OCI-LY7 (cell line): ENCODE measurements around the gene RPS6KA2. TPM values are rescaled to one million over a fixed set of nuclear protein-coding genes. Genes with fewer than 3 reads are reported as not detected.

Experiments
- BruUV-seq: library from RNA; stranded (reverse); fragments of 400-500 nt; replicated peaks from 2 replicates; lab custom pipeline; 2021; lab: Mats Ljungman, UMichigan
- CTCF ChIA-PET: fragments of 300-600 bp; sonication (Branson Sonifier 250); formaldehyde crosslinking; loops from one replicate; lab custom pipeline; 2022; ENCODE audit warnings: antibody characterized with exemption; ENCODE audit not compliant: unreplicated experiment; lab: Charles Lee
- POLR2A ChIA-PET: fragments of 300-600 bp; sonication (Branson Sonifier 250); formaldehyde crosslinking; loops from one replicate; lab custom pipeline; 2022; ENCODE audit warnings: antibody characterized with exemption; lab: Charles Lee
- DNase-seq: peaks from one replicate; pipeline ENCODE4 v3.0.0-alpha.2; 2015; ENCODE audit warnings: low spot score
- H2AFZ ChIP-seq: fragments of 200-600 bp; sonication (generic), shearing (Covaris generic); 2 replicates; pipeline ENCODE4 v1.6.1; 2014; ENCODE audit warnings: mild to moderate bottlenecking, antibody characterized with exemption, low read length, moderate library complexity
- H3K27ac ChIP-seq: fragments of 200-600 bp; sonication (generic); 2 replicates; pipeline ENCODE4 v1.5.1; 2014; ENCODE audit warnings: mixed run types, low read depth, mild to moderate bottlenecking, moderate library complexity, low read length, inconsistent platforms; ENCODE audit not compliant: poor library complexity, severe bottlenecking
- H3K36me3 ChIP-seq: fragments of 200-600 bp; sonication (generic); 2 replicates; pipeline ENCODE4 v1.6.1; 2014; ENCODE audit warnings: mild to moderate bottlenecking, antibody characterized with exemption, low read length, moderate library complexity, mixed read lengths; ENCODE audit not compliant: insufficient read depth
- H3K4me1 ChIP-seq: fragments of 200-600 bp; sonication (generic); 2 replicates; pipeline ENCODE4 v1.5.1; 2014; ENCODE audit warnings: mild to moderate bottlenecking, low read length; ENCODE audit not compliant: insufficient read depth, poor library complexity, severe bottlenecking
- H3K4me2 ChIP-seq: fragments of 200-600 bp; sonication (generic); 2 replicates; pipeline ENCODE4 v1.6.1; 2014; ENCODE audit warnings: mild to moderate bottlenecking, low read length
- H3K4me3 ChIP-seq: fragments of 200-600 bp; sonication (generic); 2 replicates; pipeline ENCODE4 v1.5.1; 2014; ENCODE audit warnings: mild to moderate bottlenecking, low read depth, low read length; ENCODE audit not compliant: poor library complexity, severe bottlenecking
- H3K79me2 ChIP-seq: fragments of 200-600 bp; sonication (generic); 2 replicates; pipeline ENCODE4 v1.6.1; 2016; ENCODE audit warnings: low read depth, mild to moderate bottlenecking, low read length, moderate library complexity, mixed read lengths; ENCODE audit not compliant: insufficient read depth
- H3K9me2 ChIP-seq: fragments of 200-600 bp; sonication (generic); 2 replicates; pipeline ENCODE4 v1.6.1; 2016; ENCODE audit warnings: mild to moderate bottlenecking, low read length, mixed read lengths; ENCODE audit not compliant: insufficient read depth
- H3K9me3 ChIP-seq: fragments of 200-600 bp; sonication (generic); 2 replicates; pipeline ENCODE4 v1.6.1; 2014; ENCODE audit warnings: mild to moderate bottlenecking, mixed run types, low read length, mixed read lengths
- H4K20me1 ChIP-seq: fragments of 200-600 bp; sonication (generic); 2 replicates; pipeline ENCODE4 v1.6.1; 2014; ENCODE audit warnings: mild to moderate bottlenecking, antibody characterized with exemption, low read length, moderate library complexity, mixed read lengths; ENCODE audit not compliant: insufficient read depth
- CTCF ChIP-seq: fragments of 200-600 bp; sonication (generic); conservative IDR thresholded peaks from 2 replicates; pipeline ENCODE4 v1.5.1; 2014; ENCODE audit warnings: mild to moderate bottlenecking, antibody characterized with exemption, low read length, moderate library complexity, mixed read lengths
- EZH2phosphoT487 ChIP-seq: fragments of 200-600 bp; sonication (generic); IDR thresholded peaks from 2 replicates; pipeline ENCODE4 v1.6.1; 2018; ENCODE audit warnings: low read depth, borderline replicate concordance, mild to moderate bottlenecking, mixed run types, antibody characterized with exemption, low read length, moderate library complexity, mixed read lengths
- intact Hi-C: fragments of 100-400 bp; cut with micrococcal nuclease; formaldehyde crosslinking; loops from one replicate; pipeline ENCODE4 v1.10.0; 2022; ENCODE audit not compliant: unreplicated experiment
- total RNA-seq, 2 experiments: library from RNA; depleted of rRNA in 1 of 2; stranded (reverse); fragments of >200 nt in 1 of 2; shearing (Covaris generic) in 1 of 2; gene quantifications; 2 replicates each; pipeline ENCODE4 v1.2.3, GENCODE V29; 2014 to 2022

Gene RPS6KA2
- total RNA-seq, 2 experiments from 2014 or later: 0.69 to 1.9 TPM

GRCh38 chr6:166459272-166459671 lies 167.8 kb downstream of the RPS6KA2 start:
- no peaks in the 10 kb centered on the region for H3K36me3 ChIP-seq
- H3K4me1 ChIP-seq: peaks cover 33% of the 10 kb centered on the region
- H3K27ac ChIP-seq: no peak overlapping the region
- no peak overlapping the region for H3K4me3 ChIP-seq
- CTCF ChIA-PET: no interaction called here
- no peak overlapping the region for H2AFZ ChIP-seq
- no peaks in the 10 kb centered on the region for H3K9me3 ChIP-seq
- H4K20me1 ChIP-seq: no peaks in the 10 kb centered on the region
- no peaks in the 10 kb centered on the region for H3K79me2 ChIP-seq
- intact Hi-C loops: no loop called here
- TF ChIP-seq CTCF (no peak), EZH2phosphoT487 (no peak)
- POLR2A ChIA-PET: no interaction called here
- no peak for DNase-seq
- no peaks in the 10 kb centered on the region for H3K9me2 ChIP-seq
- no TSS peak for BruUV-seq
- H3K4me2 ChIP-seq: no peak overlapping the region

GRCh38 chr6:166456395-166457156 lies 170.5 kb downstream of the RPS6KA2 start:
- TF ChIP-seq EZH2phosphoT487 (no peak), CTCF (peak; percentile 73)
- Histone ChIP-seq H3K79me2 (no peaks in the 10 kb centered on the region), H3K27ac (no peak overlapping the region), H3K36me3 (no peaks in the 10 kb centered on the region), H3K4me2 (no peak overlapping the region), H3K9me2 (no peaks in the 10 kb centered on the region), H4K20me1 (no peaks in the 10 kb centered on the region), H3K9me3 (no peaks in the 10 kb centered on the region), H2AFZ (no peak overlapping the region), H3K4me1 (peaks cover 12% of the 10 kb centered on the region), H3K4me3 (no peak overlapping the region)
- intact Hi-C loops: no loop called here
- no TSS peak for BruUV-seq
- DNase-seq: peak; percentile 46
- POLR2A ChIA-PET: interaction anchor here (0.5 kb wide), 1 partner anchor 76 kb away, joined by 4 read pairs; no protein-coding TSS in a partner anchor
- CTCF ChIA-PET: no interaction called here
